OCI-LY7 (cell line): ENCODE results near the gene CDH23. TPM values are rescaled to one million over a fixed set of nuclear protein-coding genes. Genes with fewer than 3 reads are reported as not detected.

Experiments
- BruUV-seq: library from RNA; stranded (reverse); fragments of 400-500 nt; replicated peaks from 2 replicates; lab custom pipeline; 2021; lab: Mats Ljungman, UMichigan
- CTCF ChIA-PET: fragments of 300-600 bp; sonication (Branson Sonifier 250); formaldehyde crosslinking; loops from one replicate; lab custom pipeline; 2022; ENCODE audit warnings: antibody characterized with exemption; ENCODE audit not compliant: unreplicated experiment; lab: Charles Lee
- POLR2A ChIA-PET: fragments of 300-600 bp; sonication (Branson Sonifier 250); formaldehyde crosslinking; loops from one replicate; lab custom pipeline; 2022; ENCODE audit warnings: antibody characterized with exemption; lab: Charles Lee
- DNase-seq: peaks from one replicate; pipeline ENCODE4 v3.0.0-alpha.2; 2015; ENCODE audit warnings: low spot score
- H2AFZ ChIP-seq: fragments of 200-600 bp; sonication (generic), shearing (Covaris generic); 2 replicates; pipeline ENCODE4 v1.6.1; 2014; ENCODE audit warnings: mild to moderate bottlenecking, antibody characterized with exemption, low read length, moderate library complexity
- H3K27ac ChIP-seq: fragments of 200-600 bp; sonication (generic); 2 replicates; pipeline ENCODE4 v1.5.1; 2014; ENCODE audit warnings: mixed run types, low read depth, mild to moderate bottlenecking, moderate library complexity, low read length, inconsistent platforms; ENCODE audit not compliant: poor library complexity, severe bottlenecking
- H3K36me3 ChIP-seq: fragments of 200-600 bp; sonication (generic); 2 replicates; pipeline ENCODE4 v1.6.1; 2014; ENCODE audit warnings: mild to moderate bottlenecking, antibody characterized with exemption, low read length, moderate library complexity, mixed read lengths; ENCODE audit not compliant: insufficient read depth
- H3K4me1 ChIP-seq: fragments of 200-600 bp; sonication (generic); 2 replicates; pipeline ENCODE4 v1.5.1; 2014; ENCODE audit warnings: mild to moderate bottlenecking, low read length; ENCODE audit not compliant: insufficient read depth, poor library complexity, severe bottlenecking
- H3K4me2 ChIP-seq: fragments of 200-600 bp; sonication (generic); 2 replicates; pipeline ENCODE4 v1.6.1; 2014; ENCODE audit warnings: mild to moderate bottlenecking, low read length
- H3K4me3 ChIP-seq: fragments of 200-600 bp; sonication (generic); 2 replicates; pipeline ENCODE4 v1.5.1; 2014; ENCODE audit warnings: mild to moderate bottlenecking, low read depth, low read length; ENCODE audit not compliant: poor library complexity, severe bottlenecking
- H3K79me2 ChIP-seq: fragments of 200-600 bp; sonication (generic); 2 replicates; pipeline ENCODE4 v1.6.1; 2016; ENCODE audit warnings: low read depth, mild to moderate bottlenecking, low read length, moderate library complexity, mixed read lengths; ENCODE audit not compliant: insufficient read depth
- H3K9me2 ChIP-seq: fragments of 200-600 bp; sonication (generic); 2 replicates; pipeline ENCODE4 v1.6.1; 2016; ENCODE audit warnings: mild to moderate bottlenecking, low read length, mixed read lengths; ENCODE audit not compliant: insufficient read depth
- H3K9me3 ChIP-seq: fragments of 200-600 bp; sonication (generic); 2 replicates; pipeline ENCODE4 v1.6.1; 2014; ENCODE audit warnings: mild to moderate bottlenecking, mixed run types, low read length, mixed read lengths
- H4K20me1 ChIP-seq: fragments of 200-600 bp; sonication (generic); 2 replicates; pipeline ENCODE4 v1.6.1; 2014; ENCODE audit warnings: mild to moderate bottlenecking, antibody characterized with exemption, low read length, moderate library complexity, mixed read lengths; ENCODE audit not compliant: insufficient read depth
- EZH2phosphoT487 ChIP-seq: fragments of 200-600 bp; sonication (generic); IDR thresholded peaks from 2 replicates; pipeline ENCODE4 v1.6.1; 2018; ENCODE audit warnings: low read depth, borderline replicate concordance, mild to moderate bottlenecking, mixed run types, antibody characterized with exemption, low read length, moderate library complexity, mixed read lengths
- intact Hi-C: fragments of 100-400 bp; cut with micrococcal nuclease; formaldehyde crosslinking; loops from one replicate; pipeline ENCODE4 v1.10.0; 2022; ENCODE audit not compliant: unreplicated experiment
- total RNA-seq, 2 experiments: library from RNA; depleted of rRNA in 1 of 2; stranded (reverse); fragments of >200 nt in 1 of 2; shearing (Covaris generic) in 1 of 2; gene quantifications; 2 replicates each; pipeline ENCODE4 v1.2.3, GENCODE V29; 2014 to 2022
- TF ChIP-seq, protein P1 (sequence below): fragments of 200-600 bp; sonication (generic); conservative IDR thresholded peaks from 2 replicates; pipeline ENCODE4 v1.5.1; 2014; ENCODE audit warnings: mild to moderate bottlenecking, antibody characterized with exemption, low read length, moderate library complexity, mixed read lengths

CDH23 gene
- total RNA-seq, 2 experiments from 2014 or later, result 0.92 to 9.9 TPM

- peaks cover 55% of the 10 kb centered on the region for H3K4me1 ChIP-seq
- no peaks in the 10 kb centered on the region for H3K9me2 ChIP-seq
- H2AFZ ChIP-seq, result peak overlapping the region; percentile 69; the same call in 1 of the 2 replicates
- peak overlapping the region; percentile 91 for H3K4me2 ChIP-seq
- H3K27ac ChIP-seq, result peak overlapping the region; percentile 95
- no peaks in the 10 kb centered on the region for H4K20me1 ChIP-seq
- H3K9me3 ChIP-seq, result no peaks in the 10 kb centered on the region
- intact Hi-C loops, result loop anchor here (1.0 to 10.0 kb wide), 3 partner anchors 20 to 167 kb away; no protein-coding TSS in a partner anchor
- ChIA-PET CTCF (interaction anchor here (0.6 to 1.3 kb wide), 7 partner anchors 10 to 108 kb away, joined by 3 to 5 read pairs (median 4); no protein-coding TSS in a partner anchor), POLR2A (interaction anchor here (0.6 to 1.8 kb wide), 11 partner anchors 20 to 132 kb away, joined by 3 to 8 read pairs (median 3); partner anchors contain the start of gene VSIR)
- TF ChIP-seq EZH2phosphoT487, result no peak
- TF ChIP-seq, protein P1, sequence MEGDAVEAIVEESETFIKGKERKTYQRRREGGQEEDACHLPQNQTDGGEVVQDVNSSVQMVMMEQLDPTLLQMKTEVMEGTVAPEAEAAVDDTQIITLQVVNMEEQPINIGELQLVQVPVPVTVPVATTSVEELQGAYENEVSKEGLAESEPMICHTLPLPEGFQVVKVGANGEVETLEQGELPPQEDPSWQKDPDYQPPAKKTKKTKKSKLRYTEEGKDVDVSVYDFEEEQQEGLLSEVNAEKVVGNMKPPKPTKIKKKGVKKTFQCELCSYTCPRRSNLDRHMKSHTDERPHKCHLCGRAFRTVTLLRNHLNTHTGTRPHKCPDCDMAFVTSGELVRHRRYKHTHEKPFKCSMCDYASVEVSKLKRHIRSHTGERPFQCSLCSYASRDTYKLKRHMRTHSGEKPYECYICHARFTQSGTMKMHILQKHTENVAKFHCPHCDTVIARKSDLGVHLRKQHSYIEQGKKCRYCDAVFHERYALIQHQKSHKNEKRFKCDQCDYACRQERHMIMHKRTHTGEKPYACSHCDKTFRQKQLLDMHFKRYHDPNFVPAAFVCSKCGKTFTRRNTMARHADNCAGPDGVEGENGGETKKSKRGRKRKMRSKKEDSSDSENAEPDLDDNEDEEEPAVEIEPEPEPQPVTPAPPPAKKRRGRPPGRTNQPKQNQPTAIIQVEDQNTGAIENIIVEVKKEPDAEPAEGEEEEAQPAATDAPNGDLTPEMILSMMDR, result no peak
- H3K4me3 ChIP-seq, result peak overlapping the region; percentile 56
- BruUV-seq, result no TSS peak
- no peaks in the 10 kb centered on the region for H3K36me3 ChIP-seq
- peak; percentile 92 for DNase-seq
- H3K79me2 ChIP-seq, result no peaks in the 10 kb centered on the region
Measured at GRCh38 chr10:71727738-71728737, 331.3 kb downstream of the CDH23 start.

DNA sequence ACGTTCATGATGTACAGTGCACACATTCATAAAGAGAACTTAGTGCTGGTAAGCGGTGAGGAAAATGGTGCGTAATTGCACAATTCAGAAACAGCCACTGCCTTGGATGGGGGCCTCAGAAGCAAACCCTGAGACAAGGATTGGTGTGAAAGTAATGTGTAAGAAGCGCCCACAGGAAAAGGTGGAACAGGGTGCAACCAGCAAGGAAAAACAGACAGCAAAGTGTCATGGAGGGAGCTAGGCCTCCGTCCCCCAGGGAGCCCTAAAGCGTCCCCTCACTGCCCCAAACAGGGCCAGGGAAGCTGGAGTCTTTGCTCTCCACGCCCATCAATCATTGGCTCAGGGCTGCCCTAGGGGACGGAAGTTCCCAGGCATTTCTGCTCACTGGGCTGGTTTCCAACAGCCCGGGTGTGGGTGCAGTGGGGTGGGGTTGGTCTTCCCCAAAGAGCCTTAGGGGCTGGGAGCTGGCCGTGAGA is 332.5 kb downstream of the CDH23 start:
- DNase-seq, result peak; percentile 28
- ChIA-PET POLR2A (interaction anchor here (0.6 to 2.3 kb wide), 9 partner anchors 14 to 131 kb away, joined by 3 to 9 read pairs (median 5); partner anchors contain the start of gene VSIR), CTCF (interaction anchor here (0.9 to 1.3 kb wide), 2 partner anchors 11 to 107 kb away, joined by 4 to 5 read pairs; no protein-coding TSS in a partner anchor)
- BruUV-seq, result no TSS peak
- intact Hi-C loops, result loop anchor here (10.0 kb wide), 1 partner anchor 166 kb away; no protein-coding TSS in a partner anchor
- Histone ChIP-seq H3K4me2 (peak overlapping the region; percentile 91), H3K79me2 (no peaks in the 10 kb centered on the region), H3K9me3 (no peaks in the 10 kb centered on the region), H3K4me3 (peak overlapping the region; percentile 56), H3K36me3 (no peaks in the 10 kb centered on the region), H3K9me2 (no peaks in the 10 kb centered on the region), H4K20me1 (no peaks in the 10 kb centered on the region), H3K27ac (peak overlapping the region; percentile 95), H2AFZ (peak overlapping the region; percentile 69), H3K4me1 (peaks cover 63% of the 10 kb centered on the region)
- TF ChIP-seq, protein P1, result no peak
- TF ChIP-seq EZH2phosphoT487, result no peak
